HL-60 (cell line): ENCODE results near the gene CRIM1.

Experiments
- DNase-seq, 2 experiments: peaks; one replicate each; pipeline ENCODE4 v3.0.0-alpha.2; 2010 to 2020; ENCODE audit warnings: low read depth in 1 of 2, low spot score in 1 of 2
- H3K27ac ChIP-seq: fragments of 250-450 bp; sonication (Bioruptor Pico); replicated peaks from 2 replicates; pipeline ENCODE4 v1.5.1; 2020; ENCODE audit warnings: mild to moderate bottlenecking, moderate library complexity
- H3K27me3 ChIP-seq: fragments of 250-450 bp; sonication (Bioruptor Pico); 2 replicates; pipeline ENCODE4 v1.5.1; 2021; ENCODE audit warnings: mild to moderate bottlenecking, moderate library complexity; ENCODE audit not compliant: insufficient read depth, poor library complexity, severe bottlenecking
- H3K4me3 ChIP-seq: replicated peaks from 2 replicates; pipeline ENCODE4 v1.5.1; 2011; ENCODE audit warnings: mild to moderate bottlenecking, control low read depth, low read length; ENCODE audit not compliant: insufficient read depth
- GABPA ChIP-seq: IDR thresholded peaks from 2 replicates; pipeline ENCODE4 v1.6.1; 2012; ENCODE audit warnings: low read depth
- POLR2AphosphoS5 ChIP-seq: IDR thresholded peaks from 2 replicates; pipeline ENCODE4 v1.6.1; 2012; ENCODE audit warnings: low read depth
- SPI1 ChIP-seq: IDR thresholded peaks from 2 replicates; pipeline ENCODE4 v1.6.1; 2012; ENCODE audit warnings: low read depth, mild to moderate bottlenecking, borderline replicate concordance
- TF ChIP-seq, protein P1 (sequence below): IDR thresholded peaks from one replicate; pipeline ENCODE4 v1.5.1; 2011; ENCODE audit warnings: low read length, control low read depth, inconsistent platforms; ENCODE audit not compliant: insufficient read depth
- TF ChIP-seq, protein P2 (sequence below): IDR thresholded peaks from 2 replicates; pipeline ENCODE4 v1.6.1; 2012; ENCODE audit warnings: low read depth; ENCODE audit not compliant: insufficient replicate concordance

Gene CRIM1

DNA sequence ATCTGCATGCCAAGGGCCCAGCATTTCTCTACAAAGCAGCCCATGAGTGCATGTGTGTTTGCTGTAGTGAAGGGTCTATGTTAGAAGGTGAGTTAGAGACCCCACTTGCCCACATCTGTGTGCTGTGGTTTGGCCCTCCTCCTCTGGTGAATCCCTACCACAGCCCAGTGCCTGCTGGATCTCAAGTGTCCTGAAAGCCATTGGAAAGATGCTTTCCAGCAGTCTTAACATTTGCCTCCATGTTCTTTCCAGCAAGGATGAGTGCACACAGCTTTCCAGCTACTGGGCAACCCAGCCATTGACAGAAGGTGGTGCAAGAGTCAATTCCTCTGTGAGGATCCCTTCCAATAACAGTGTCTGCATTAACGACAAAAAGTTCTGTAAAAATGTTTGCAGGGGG, 13.6 kb downstream of the CRIM1 start:
- H3K27me3 ChIP-seq: peaks cover 2% of the 10 kb centered on the region
- no peak overlapping the region for H3K27ac ChIP-seq
- no peak for TF ChIP-seq GABPA
- DNase-seq: no peak
- no peak overlapping the region for H3K4me3 ChIP-seq

DNA sequence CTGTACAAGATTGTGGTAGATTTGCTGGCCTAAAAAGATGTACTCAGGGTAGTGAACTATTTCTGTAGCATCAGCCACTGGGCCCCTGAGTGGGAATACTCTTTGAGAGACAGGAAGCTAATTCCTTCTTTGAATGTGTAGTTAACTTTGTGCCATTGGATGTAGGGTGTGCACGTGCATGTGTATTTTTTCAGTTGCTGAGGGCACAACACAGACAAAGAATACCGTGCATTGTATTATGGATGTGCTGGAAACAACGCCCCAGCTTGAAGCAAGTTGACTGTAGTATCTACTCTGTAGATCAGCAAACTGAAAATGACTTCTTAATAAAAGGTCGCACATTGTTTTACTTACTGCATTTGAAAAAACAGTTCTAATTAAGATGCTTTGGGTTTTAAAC, 14.1 kb downstream of the CRIM1 start:
- Histone ChIP-seq H3K27me3 (peaks cover 2% of the 10 kb centered on the region), H3K27ac (no peak overlapping the region), H3K4me3 (no peak overlapping the region)
- DNase-seq: no peak
- TF ChIP-seq, protein P1, sequence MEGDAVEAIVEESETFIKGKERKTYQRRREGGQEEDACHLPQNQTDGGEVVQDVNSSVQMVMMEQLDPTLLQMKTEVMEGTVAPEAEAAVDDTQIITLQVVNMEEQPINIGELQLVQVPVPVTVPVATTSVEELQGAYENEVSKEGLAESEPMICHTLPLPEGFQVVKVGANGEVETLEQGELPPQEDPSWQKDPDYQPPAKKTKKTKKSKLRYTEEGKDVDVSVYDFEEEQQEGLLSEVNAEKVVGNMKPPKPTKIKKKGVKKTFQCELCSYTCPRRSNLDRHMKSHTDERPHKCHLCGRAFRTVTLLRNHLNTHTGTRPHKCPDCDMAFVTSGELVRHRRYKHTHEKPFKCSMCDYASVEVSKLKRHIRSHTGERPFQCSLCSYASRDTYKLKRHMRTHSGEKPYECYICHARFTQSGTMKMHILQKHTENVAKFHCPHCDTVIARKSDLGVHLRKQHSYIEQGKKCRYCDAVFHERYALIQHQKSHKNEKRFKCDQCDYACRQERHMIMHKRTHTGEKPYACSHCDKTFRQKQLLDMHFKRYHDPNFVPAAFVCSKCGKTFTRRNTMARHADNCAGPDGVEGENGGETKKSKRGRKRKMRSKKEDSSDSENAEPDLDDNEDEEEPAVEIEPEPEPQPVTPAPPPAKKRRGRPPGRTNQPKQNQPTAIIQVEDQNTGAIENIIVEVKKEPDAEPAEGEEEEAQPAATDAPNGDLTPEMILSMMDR: no peak
- TF ChIP-seq POLR2AphosphoS5 (no peak), SPI1 (no peak), GABPA (no peak)
- TF ChIP-seq, protein P2, sequence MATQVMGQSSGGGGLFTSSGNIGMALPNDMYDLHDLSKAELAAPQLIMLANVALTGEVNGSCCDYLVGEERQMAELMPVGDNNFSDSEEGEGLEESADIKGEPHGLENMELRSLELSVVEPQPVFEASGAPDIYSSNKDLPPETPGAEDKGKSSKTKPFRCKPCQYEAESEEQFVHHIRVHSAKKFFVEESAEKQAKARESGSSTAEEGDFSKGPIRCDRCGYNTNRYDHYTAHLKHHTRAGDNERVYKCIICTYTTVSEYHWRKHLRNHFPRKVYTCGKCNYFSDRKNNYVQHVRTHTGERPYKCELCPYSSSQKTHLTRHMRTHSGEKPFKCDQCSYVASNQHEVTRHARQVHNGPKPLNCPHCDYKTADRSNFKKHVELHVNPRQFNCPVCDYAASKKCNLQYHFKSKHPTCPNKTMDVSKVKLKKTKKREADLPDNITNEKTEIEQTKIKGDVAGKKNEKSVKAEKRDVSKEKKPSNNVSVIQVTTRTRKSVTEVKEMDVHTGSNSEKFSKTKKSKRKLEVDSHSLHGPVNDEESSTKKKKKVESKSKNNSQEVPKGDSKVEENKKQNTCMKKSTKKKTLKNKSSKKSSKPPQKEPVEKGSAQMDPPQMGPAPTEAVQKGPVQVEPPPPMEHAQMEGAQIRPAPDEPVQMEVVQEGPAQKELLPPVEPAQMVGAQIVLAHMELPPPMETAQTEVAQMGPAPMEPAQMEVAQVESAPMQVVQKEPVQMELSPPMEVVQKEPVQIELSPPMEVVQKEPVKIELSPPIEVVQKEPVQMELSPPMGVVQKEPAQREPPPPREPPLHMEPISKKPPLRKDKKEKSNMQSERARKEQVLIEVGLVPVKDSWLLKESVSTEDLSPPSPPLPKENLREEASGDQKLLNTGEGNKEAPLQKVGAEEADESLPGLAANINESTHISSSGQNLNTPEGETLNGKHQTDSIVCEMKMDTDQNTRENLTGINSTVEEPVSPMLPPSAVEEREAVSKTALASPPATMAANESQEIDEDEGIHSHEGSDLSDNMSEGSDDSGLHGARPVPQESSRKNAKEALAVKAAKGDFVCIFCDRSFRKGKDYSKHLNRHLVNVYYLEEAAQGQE: no peak

- TF ChIP-seq POLR2AphosphoS5 (no peak), GABPA (no peak), SPI1 (no peak)
- TF ChIP-seq, protein P2: no peak
- TF ChIP-seq, protein P1: no peak
- Histone ChIP-seq H3K27ac (no peak overlapping the region), H3K27me3 (peaks cover 2% of the 10 kb centered on the region), H3K4me3 (no peak overlapping the region)
- DNase-seq: no peak
These were observed 14.7 kb downstream of the CRIM1 start for GRCh38 chr2:36370281-36370680.

- TF ChIP-seq, protein P1: no peak
- TF ChIP-seq POLR2AphosphoS5: no peak
- no peak for TF ChIP-seq GABPA
- no peak for TF ChIP-seq SPI1
- TF ChIP-seq, protein P2: no peak
- Histone ChIP-seq H3K27ac (no peak overlapping the region), H3K27me3 (peaks cover 2% of the 10 kb centered on the region), H3K4me3 (no peak overlapping the region)
- no peak for DNase-seq
These were observed 15.7 kb downstream of the CRIM1 start for GRCh38 chr2:36371070-36371874.
